PC-9 (cell line): ENCODE results near the gene C1orf159.

Experiments
- EZH2 ChIP-seq: fragments of 200-600 bp; sonication (generic); IDR thresholded peaks from 2 replicates; pipeline ENCODE4 v1.8.0; 2017; ENCODE audit warnings: antibody characterized with exemption, low read depth
- TF ChIP-seq, protein P1 (sequence below): fragments of 200-600 bp; sonication (generic); conservative IDR thresholded peaks from 2 replicates; pipeline ENCODE4 v1.6.1; 2017; ENCODE audit warnings: mixed run types, antibody characterized with exemption, mild to moderate bottlenecking, moderate library complexity

- TF ChIP-seq, protein P1, sequence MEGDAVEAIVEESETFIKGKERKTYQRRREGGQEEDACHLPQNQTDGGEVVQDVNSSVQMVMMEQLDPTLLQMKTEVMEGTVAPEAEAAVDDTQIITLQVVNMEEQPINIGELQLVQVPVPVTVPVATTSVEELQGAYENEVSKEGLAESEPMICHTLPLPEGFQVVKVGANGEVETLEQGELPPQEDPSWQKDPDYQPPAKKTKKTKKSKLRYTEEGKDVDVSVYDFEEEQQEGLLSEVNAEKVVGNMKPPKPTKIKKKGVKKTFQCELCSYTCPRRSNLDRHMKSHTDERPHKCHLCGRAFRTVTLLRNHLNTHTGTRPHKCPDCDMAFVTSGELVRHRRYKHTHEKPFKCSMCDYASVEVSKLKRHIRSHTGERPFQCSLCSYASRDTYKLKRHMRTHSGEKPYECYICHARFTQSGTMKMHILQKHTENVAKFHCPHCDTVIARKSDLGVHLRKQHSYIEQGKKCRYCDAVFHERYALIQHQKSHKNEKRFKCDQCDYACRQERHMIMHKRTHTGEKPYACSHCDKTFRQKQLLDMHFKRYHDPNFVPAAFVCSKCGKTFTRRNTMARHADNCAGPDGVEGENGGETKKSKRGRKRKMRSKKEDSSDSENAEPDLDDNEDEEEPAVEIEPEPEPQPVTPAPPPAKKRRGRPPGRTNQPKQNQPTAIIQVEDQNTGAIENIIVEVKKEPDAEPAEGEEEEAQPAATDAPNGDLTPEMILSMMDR: no peak
- TF ChIP-seq EZH2: no peak
Observed at GRCh38 chr1:1156140-1157032, 40.5 kb upstream of the C1orf159 start.
